ENCODE results near the gene ETFRF1.

DNA sequence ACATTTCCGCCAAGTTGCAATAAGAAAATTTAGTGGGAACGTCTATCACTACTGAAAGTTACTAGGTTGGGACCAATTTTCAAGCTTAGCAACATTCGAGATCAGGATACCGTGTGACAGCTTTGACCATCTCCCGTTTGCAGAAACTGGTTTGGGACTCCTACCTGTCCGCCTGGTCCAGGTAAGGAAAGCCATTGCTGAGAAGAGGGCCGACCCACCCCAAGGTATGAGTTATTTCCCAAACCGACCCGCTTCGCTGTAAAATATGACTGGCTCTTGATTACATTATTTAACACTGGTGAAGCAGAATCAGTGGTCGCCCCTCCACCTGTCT is 348 bp upstream of the ETFRF1 start:
- TF ChIP-seq, protein P1, sequence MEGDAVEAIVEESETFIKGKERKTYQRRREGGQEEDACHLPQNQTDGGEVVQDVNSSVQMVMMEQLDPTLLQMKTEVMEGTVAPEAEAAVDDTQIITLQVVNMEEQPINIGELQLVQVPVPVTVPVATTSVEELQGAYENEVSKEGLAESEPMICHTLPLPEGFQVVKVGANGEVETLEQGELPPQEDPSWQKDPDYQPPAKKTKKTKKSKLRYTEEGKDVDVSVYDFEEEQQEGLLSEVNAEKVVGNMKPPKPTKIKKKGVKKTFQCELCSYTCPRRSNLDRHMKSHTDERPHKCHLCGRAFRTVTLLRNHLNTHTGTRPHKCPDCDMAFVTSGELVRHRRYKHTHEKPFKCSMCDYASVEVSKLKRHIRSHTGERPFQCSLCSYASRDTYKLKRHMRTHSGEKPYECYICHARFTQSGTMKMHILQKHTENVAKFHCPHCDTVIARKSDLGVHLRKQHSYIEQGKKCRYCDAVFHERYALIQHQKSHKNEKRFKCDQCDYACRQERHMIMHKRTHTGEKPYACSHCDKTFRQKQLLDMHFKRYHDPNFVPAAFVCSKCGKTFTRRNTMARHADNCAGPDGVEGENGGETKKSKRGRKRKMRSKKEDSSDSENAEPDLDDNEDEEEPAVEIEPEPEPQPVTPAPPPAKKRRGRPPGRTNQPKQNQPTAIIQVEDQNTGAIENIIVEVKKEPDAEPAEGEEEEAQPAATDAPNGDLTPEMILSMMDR (conservative IDR thresholded peaks at IDR 0.05): no peak
- TF ChIP-seq EZH2 (IDR thresholded peaks at IDR 0.05; ENCODE audit: low read depth): no peak
